Osteoblast (primary cell): ENCODE results near the gene ADGRG3. TPM values are rescaled to one million over a fixed set of nuclear protein-coding genes. Genes with fewer than 3 reads are reported as not detected.

Source experiments
- DNase-seq: peaks from one replicate; pipeline ENCODE4 v3.0.0; 2011; ENCODE audit warnings: low spot score, mixed read lengths; ENCODE audit not compliant: insufficient read length; ENCODE audit errors: missing footprints
- H2AFZ ChIP-seq: 2 replicates; pipeline ENCODE4 v1.6.0; 2011; ENCODE audit warnings: mild to moderate bottlenecking, low read length
- H3K27ac ChIP-seq: 2 replicates; pipeline ENCODE4 v1.5.1; 2011; ENCODE audit warnings: mild to moderate bottlenecking, low read depth, low read length, moderate library complexity
- H3K27me3 ChIP-seq: 2 replicates; pipeline ENCODE4 v1.6.0; 2012; ENCODE audit warnings: mild to moderate bottlenecking, control low read depth, inconsistent platforms, low read length, moderate library complexity; ENCODE audit not compliant: insufficient read depth
- H3K36me3 ChIP-seq: 2 replicates; pipeline ENCODE4 v1.5.1; 2011; ENCODE audit warnings: mild to moderate bottlenecking, low read length, control low read depth, moderate library complexity; ENCODE audit not compliant: insufficient read depth
- H3K4me1 ChIP-seq: 2 replicates; pipeline ENCODE4 v1.5.1; 2011; ENCODE audit warnings: mild to moderate bottlenecking, low read length, control low read depth, moderate library complexity; ENCODE audit not compliant: insufficient read depth
- H3K4me2 ChIP-seq: 2 replicates; pipeline ENCODE4 v1.6.0; 2011; ENCODE audit warnings: mild to moderate bottlenecking, low read length; ENCODE audit not compliant: insufficient read depth
- H3K4me3 ChIP-seq: fragments of 200-600 bp; sonication (generic); 3 replicates; pipeline ENCODE4 v1.5.1; 2012; ENCODE audit warnings: mild to moderate bottlenecking, low read length, inconsistent platforms; ENCODE audit not compliant: insufficient read depth
- H3K79me2 ChIP-seq: 2 replicates; pipeline ENCODE4 v1.6.0; 2012; ENCODE audit warnings: mild to moderate bottlenecking, low read length, control low read depth, inconsistent platforms; ENCODE audit not compliant: insufficient read depth
- H3K9me3 ChIP-seq: 2 replicates; pipeline ENCODE4 v1.5.1; 2011; ENCODE audit warnings: low read depth, low read length, control low read depth
- H4K20me1 ChIP-seq: 2 replicates; pipeline ENCODE4 v1.6.0; 2012; ENCODE audit warnings: mild to moderate bottlenecking, low read length, control low read depth; ENCODE audit not compliant: insufficient read depth
- total RNA-seq: library from RNA; depleted of rRNA; stranded (reverse); fragments of >200 nt; gene quantifications from 2 replicates; pipeline ENCODE4 v1.2.3, GENCODE V29; 2012
- TF ChIP-seq, protein P1 (sequence below): IDR thresholded peaks from 2 replicates; pipeline ENCODE4 v1.5.1; 2011; ENCODE audit warnings: mild to moderate bottlenecking, low read depth, low read length, moderate library complexity; ENCODE audit errors: extremely low read depth

Gene ADGRG3
- total RNA-seq, 1 donor: not detected

DNA sequence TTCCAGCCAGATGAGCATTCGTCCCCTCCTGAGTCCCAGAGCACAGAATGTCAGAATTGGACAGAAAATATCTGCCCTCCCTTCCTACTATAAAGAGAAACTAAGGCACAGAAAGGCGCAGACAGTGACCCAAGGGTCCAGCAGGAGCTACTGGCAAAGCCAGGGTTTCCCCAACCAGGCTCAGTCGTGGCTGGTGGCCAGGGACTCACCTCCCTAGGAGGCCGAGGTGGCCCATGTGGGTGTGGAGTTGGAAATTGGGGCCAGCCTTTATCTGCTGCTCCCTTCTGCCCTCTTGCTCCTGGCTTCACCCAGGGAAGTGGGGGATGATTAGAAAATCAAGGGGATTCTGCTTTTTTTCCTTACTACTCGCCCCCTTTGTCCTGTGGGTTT lies 27.6 kb downstream of the ADGRG3 start:
- Histone ChIP-seq H3K4me2 (no peak overlapping the region), H3K27me3 (peaks cover 16% of the 10 kb centered on the region), H3K4me1 (no peaks in the 10 kb centered on the region), H3K36me3 (no peaks in the 10 kb centered on the region), H4K20me1 (no peaks in the 10 kb centered on the region), H3K79me2 (no peaks in the 10 kb centered on the region), H3K9me3 (no peaks in the 10 kb centered on the region), H2AFZ (no peak overlapping the region), H3K4me3 (no peak overlapping the region), H3K27ac (no peak overlapping the region)
- no peak for DNase-seq
- TF ChIP-seq, protein P1, sequence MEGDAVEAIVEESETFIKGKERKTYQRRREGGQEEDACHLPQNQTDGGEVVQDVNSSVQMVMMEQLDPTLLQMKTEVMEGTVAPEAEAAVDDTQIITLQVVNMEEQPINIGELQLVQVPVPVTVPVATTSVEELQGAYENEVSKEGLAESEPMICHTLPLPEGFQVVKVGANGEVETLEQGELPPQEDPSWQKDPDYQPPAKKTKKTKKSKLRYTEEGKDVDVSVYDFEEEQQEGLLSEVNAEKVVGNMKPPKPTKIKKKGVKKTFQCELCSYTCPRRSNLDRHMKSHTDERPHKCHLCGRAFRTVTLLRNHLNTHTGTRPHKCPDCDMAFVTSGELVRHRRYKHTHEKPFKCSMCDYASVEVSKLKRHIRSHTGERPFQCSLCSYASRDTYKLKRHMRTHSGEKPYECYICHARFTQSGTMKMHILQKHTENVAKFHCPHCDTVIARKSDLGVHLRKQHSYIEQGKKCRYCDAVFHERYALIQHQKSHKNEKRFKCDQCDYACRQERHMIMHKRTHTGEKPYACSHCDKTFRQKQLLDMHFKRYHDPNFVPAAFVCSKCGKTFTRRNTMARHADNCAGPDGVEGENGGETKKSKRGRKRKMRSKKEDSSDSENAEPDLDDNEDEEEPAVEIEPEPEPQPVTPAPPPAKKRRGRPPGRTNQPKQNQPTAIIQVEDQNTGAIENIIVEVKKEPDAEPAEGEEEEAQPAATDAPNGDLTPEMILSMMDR: no peak

DNA sequence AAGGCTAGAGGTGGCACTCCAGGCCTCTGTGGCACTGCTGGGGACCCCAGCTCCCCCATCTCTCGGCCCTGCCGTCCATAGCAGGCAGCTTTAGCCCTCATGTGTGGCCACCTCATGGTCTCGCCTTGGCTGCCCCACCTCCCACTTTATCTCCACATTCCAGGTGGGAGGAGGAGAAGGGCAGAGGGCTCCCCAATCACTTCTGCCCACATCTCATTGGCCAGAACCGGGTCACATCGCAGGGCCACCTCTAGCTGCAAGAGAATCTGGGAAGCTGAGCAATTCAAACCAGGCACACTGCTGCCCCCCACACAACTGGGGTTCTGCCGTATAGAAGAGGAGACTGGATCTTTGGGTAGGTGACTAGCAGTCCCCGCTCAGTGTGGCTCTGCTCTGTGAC lies 28.1 kb downstream of the ADGRG3 start:
- Histone ChIP-seq H3K9me3 (no peaks in the 10 kb centered on the region), H3K27me3 (peaks cover 14% of the 10 kb centered on the region), H3K27ac (no peak overlapping the region)

DNA sequence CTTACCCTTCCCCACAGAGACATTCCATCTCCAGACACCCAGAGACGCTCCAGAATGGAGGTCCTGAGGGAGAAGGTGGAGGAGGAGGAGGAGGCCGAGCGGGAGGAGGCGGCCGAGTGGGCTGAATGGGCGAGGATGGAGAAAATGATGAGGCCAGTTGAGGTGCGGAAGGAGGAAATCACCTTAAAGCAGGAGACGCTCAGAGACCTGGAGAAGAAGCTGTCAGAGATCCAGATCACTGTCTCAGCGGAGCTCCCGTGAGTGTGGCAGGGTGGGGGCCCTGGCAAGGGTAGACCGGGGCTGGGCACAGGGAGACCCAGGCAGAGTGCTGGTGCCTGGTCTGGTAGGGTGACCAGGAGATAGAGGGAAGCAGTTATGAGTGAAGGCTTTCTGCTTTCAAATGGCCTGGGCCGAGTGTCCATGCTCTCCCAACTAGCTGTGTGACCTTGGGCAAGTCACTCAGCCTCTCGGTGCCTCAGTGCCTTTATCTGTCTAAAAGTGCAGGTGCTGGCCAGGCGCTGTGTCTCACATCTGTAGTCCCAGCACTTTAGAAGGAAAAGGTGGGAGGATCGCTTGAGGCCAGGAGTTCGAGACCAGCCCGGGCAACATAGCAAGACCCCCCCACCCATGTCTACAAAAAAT lies 29.9 kb downstream of the ADGRG3 start:
- DNase-seq: no peak

More for the DNA sequence above, 28.1 kb downstream of the ADGRG3 start:
- no peak for DNase-seq
- Histone ChIP-seq H3K4me2 (no peak overlapping the region), H3K36me3 (no peaks in the 10 kb centered on the region), H3K4me3 (no peak overlapping the region), H3K79me2 (no peaks in the 10 kb centered on the region), H3K4me1 (no peaks in the 10 kb centered on the region), H4K20me1 (no peaks in the 10 kb centered on the region), H2AFZ (no peak overlapping the region)
- TF ChIP-seq, protein P1: no peak

DNA sequence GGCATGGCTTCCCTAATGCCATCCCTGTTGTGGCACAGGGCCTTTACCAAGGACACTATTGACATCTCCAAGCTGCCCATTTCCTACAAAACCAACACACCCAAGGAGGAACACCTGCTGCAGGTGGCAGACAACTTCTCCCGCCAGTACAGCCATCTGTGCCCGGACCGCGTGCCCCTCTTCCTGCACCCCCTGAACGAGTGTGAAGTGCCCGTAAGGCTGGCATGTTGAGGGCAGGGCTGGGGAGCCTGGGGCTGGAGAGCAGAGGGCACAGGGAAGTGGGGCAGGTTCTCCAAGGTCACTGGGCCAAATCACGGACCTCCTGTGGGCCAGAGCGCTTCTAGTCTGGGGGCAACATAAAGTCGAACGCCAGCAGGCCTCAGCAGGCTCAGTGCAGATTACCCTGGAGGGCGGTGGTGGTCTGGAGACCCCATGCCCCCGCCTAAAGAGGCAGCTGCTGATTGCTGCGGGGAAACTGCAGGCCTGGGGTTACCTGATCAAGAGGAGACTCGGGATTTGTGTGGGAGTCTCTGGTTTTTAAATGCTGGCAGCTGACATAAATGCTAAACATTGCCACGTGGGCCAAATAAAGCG lies 30.8 kb downstream of the ADGRG3 start:
- no peak for DNase-seq
- H3K27ac ChIP-seq: no peak overlapping the region
- H3K27me3 ChIP-seq: peaks cover 9% of the 10 kb centered on the region
- H3K4me3 ChIP-seq: no peak overlapping the region
- H3K79me2 ChIP-seq: no peaks in the 10 kb centered on the region
- no peaks in the 10 kb centered on the region for H3K4me1 ChIP-seq
- TF ChIP-seq, protein P1: no peak
- H3K4me2 ChIP-seq: no peak overlapping the region
- H3K9me3 ChIP-seq: no peaks in the 10 kb centered on the region
- no peaks in the 10 kb centered on the region for H4K20me1 ChIP-seq
- no peak overlapping the region for H2AFZ ChIP-seq
- H3K36me3 ChIP-seq: no peaks in the 10 kb centered on the region

More for the DNA sequence above, 29.9 kb downstream of the ADGRG3 start:
- no peaks in the 10 kb centered on the region for H3K79me2 ChIP-seq
- no peak overlapping the region for H3K4me2 ChIP-seq
- no peaks in the 10 kb centered on the region for H3K9me3 ChIP-seq
- H2AFZ ChIP-seq: no peak overlapping the region
- TF ChIP-seq, protein P1: no peak
- no peak overlapping the region for H3K27ac ChIP-seq
- H3K36me3 ChIP-seq: no peaks in the 10 kb centered on the region
- no peaks in the 10 kb centered on the region for H3K4me1 ChIP-seq
- no peaks in the 10 kb centered on the region for H4K20me1 ChIP-seq
- H3K4me3 ChIP-seq: no peak overlapping the region
- peaks cover 9% of the 10 kb centered on the region for H3K27me3 ChIP-seq
